Measurements from ENCODE around the gene USP6NL.

Gene USP6NL

GRCh38 chr10:11472158-11472753 lies 139.2 kb downstream of the USP6NL start:
- DNase-seq = no peak

GRCh38 chr10:11469575-11470391 lies 141.7 kb downstream of the USP6NL start:
- DNase-seq = no peak

GRCh38 chr10:11468126-11468742 lies 143.2 kb downstream of the USP6NL start:
- no peak for DNase-seq

- no peak for DNase-seq
Observed at GRCh38 chr10:11465406-11465805, 146.0 kb downstream of the USP6NL start.

- DNase-seq = no peak
Observed at GRCh38 chr10:11463111-11463510, 148.3 kb downstream of the USP6NL start.

GRCh38 chr10:11462071-11462470 lies 149.4 kb downstream of the USP6NL start:
- no peak for DNase-seq

GRCh38 chr10:11457336-11457735 lies 154.1 kb downstream of the USP6NL start:
- no peak for DNase-seq

- DNase-seq = no peak
Observed at GRCh38 chr10:11454958-11455566, 156.4 kb downstream of the USP6NL start.

- DNase-seq = no peak
Observed at GRCh38 chr10:11454160-11454559, 157.3 kb downstream of the USP6NL start.

- DNase-seq = no peak
Observed at GRCh38 chr10:11451640-11452260, 159.7 kb downstream of the USP6NL start.

- DNase-seq = no peak
Observed at GRCh38 chr10:11450427-11450826, 161.0 kb downstream of the USP6NL start.

- no peak for DNase-seq
Observed at GRCh38 chr10:11449761-11450160, 161.7 kb downstream of the USP6NL start.

- no peak for DNase-seq
Observed at GRCh38 chr10:11448545-11449244, 162.8 kb downstream of the USP6NL start.

GRCh38 chr10:11448190-11448544 lies 163.3 kb downstream of the USP6NL start:
- DNase-seq = no peak

- no peak for DNase-seq
Observed at GRCh38 chr10:11447586-11447985, 163.9 kb downstream of the USP6NL start.

- no peak for DNase-seq
Observed at GRCh38 chr10:11446864-11447263, 164.6 kb downstream of the USP6NL start.

GRCh38 chr10:11446133-11446532 lies 165.3 kb downstream of the USP6NL start:
- DNase-seq = no peak

- DNase-seq = no peak
Observed at GRCh38 chr10:11444531-11445228, 166.8 kb downstream of the USP6NL start.

- no peak for DNase-seq
Observed at GRCh38 chr10:11444155-11444530, 167.3 kb downstream of the USP6NL start.

- DNase-seq = no peak
Observed at GRCh38 chr10:11443468-11444154, 167.8 kb downstream of the USP6NL start.

- DNase-seq = no peak
Observed at GRCh38 chr10:11442001-11442773, 169.3 kb downstream of the USP6NL start.

Measured in amniotic stem cell (primary cell).